HG02763 (cell line): ENCODE measurements around the gene MARCHF2.

Experiments
- ATAC-seq: cut with Tn5 transposase; IDR thresholded peaks from one replicate; pipeline ENCODE4 v1.9.1; 2021; ENCODE audit warnings: mild to moderate bottlenecking, moderate library complexity; ENCODE audit not compliant: unreplicated experiment

Gene MARCHF2

DNA sequence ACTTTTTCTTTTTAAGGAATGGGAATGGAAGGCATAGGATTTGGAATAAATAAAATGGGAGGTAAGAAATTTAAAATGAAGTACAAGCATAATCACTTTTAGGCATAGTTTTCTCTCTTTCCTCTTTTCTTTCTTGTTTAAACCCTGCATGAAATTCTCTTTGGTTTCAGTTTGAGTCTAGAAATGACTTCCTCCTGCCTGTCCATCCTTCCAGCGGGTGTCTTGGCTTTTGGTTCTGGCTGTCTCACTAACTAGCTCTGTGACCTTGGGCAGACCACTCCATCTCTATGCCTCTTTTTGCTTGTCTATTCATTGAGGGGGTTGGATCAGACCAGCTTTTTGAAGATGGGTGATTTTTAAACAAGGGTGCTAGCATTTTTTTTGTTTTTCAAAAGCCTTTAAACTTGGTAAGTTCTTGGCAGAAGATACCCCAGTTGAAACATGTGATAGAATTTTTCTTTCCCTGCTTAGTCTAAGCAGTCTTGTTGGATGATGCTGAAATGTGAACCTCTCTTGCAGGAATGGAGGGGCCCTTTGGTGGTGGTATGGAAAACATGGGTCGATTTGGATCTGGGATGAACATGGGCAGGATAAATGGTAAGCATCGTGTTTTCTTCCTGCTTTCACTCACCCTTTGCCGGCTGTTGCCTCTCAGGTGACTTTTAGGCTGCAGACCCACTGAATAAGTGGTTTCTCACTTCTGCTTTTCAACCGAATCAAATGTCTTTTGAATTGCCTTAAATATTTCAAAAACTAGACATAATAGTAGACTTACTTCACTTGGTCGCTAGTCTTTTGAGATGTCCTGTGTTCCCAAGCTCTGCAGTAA is 60.8 kb downstream of the MARCHF2 start:
- ATAC-seq: no peak

GRCh38 chr19:8475005-8475404 is 61.9 kb downstream of the MARCHF2 start:
- ATAC-seq: no peak

DNA sequence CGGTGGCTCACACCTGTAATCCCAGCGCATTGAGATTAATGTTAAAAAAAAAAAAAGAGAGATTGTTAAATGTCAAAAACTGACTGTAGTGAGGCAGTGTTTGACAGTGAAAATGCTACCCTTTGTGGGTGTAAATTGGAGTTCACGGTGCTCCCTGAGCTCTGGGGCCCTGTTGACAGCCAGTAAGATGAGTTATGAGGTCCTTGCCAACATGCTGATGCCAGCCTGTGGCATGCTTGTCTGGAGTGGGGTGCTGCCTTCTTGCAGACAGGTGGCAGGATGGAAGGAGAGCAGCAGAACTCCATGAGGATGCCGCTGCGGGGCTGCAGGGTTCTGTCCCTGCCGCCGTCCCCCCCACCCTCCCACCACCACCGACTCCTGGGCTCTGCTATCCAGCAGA is 63.4 kb downstream of the MARCHF2 start:
- ATAC-seq: no peak

DNA sequence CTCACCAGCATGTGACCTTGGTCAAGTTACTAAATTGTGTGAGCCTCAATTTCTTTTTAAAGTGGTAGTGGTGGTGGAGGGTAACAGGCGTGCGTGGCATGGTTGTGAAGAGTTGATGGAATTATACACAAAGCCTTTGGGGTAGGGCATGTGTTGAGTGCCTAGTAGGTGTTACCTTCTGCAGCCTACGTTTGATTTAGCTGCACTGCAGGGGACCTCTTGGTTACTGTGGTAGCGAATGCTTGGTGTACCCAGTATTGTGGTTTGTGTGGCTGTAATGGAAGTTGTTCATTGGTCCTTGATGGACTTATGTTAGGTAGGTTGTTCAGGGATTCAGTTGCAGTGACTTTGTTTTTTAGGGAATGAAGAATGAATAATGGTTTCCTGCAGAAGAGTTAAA is 64.8 kb downstream of the MARCHF2 start:
- no peak for ATAC-seq

- ATAC-seq: no peak
Observed at GRCh38 chr19:8478598-8478997, 65.5 kb downstream of the MARCHF2 start.

DNA sequence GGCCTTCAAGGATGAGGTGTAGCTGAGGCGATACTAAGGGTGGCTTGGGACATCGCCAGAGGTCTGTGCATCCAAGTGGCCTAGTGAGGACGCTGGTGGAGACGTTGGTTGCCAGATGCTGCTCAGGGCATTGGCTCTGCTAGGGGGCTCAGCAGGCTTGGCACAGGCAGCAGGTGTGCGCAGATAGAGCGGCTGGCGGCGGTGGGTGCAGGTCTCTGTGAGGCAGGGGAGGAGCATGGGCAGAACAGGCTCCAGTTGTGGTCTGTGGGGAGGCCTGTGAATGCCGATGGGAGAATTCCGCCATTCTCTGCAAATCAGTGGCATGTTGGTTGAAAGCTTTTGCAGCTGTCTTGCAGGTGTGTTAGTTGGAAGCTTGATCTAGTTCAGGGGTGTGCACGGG is 68.1 kb downstream of the MARCHF2 start:
- no peak for ATAC-seq

- no peak for ATAC-seq
Observed at GRCh38 chr19:8481616-8482015, 68.5 kb downstream of the MARCHF2 start.

- no peak for ATAC-seq
Observed at GRCh38 chr19:8482696-8483095, 69.6 kb downstream of the MARCHF2 start.

DNA sequence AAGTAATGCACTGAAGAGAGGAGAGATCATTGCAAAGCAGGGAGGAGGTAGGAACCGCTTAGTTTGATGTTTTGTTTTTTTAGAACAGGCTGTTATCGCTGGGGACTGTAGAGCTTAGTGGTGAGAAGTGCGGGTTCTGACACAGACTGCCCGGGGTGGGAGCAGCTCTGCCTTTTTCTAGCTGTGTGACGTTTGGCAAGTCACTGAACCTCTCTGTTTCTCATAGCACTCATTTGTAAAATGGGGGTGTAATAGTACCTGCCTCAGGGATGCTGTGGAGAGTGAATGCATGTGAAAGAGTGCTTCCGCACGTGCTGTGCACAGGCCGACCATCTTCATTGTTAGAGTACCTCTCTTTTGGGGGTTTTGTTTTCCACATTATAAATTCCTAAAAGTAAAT is 70.1 kb downstream of the MARCHF2 start:
- ATAC-seq: no peak

- no peak for ATAC-seq
Observed at GRCh38 chr19:8484331-8484894, 71.3 kb downstream of the MARCHF2 start.

DNA sequence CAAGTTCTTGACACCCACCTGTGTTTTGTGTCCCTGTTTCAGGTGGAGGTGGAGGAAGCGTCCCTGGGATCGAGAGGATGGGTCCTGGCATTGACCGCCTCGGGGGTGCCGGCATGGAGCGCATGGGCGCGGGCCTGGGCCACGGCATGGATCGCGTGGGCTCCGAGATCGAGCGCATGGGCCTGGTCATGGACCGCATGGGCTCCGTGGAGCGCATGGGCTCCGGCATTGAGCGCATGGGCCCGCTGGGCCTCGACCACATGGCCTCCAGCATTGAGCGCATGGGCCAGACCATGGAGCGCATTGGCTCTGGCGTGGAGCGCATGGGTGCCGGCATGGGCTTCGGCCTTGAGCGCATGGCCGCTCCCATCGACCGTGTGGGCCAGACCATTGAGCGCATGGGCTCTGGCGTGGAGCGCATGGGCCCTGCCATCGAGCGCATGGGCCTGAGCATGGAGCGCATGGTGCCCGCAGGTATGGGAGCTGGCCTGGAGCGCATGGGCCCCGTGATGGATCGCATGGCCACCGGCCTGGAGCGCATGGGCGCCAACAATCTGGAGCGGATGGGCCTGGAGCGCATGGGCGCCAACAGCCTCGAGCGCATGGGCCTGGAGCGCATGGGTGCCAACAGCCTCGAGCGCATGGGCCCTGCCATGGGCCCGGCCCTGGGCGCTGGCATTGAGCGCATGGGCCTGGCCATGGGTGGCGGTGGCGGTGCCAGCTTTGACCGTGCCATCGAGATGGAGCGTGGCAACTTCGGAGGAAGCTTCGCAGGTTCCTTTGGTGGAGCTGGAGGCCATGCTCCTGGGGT is 72.7 kb downstream of the MARCHF2 start:
- no peak for ATAC-seq

GRCh38 chr19:8486661-8487136 is 73.6 kb downstream of the MARCHF2 start:
- ATAC-seq: no peak

- ATAC-seq: no peak
Observed at GRCh38 chr19:8487137-8487851, 74.2 kb downstream of the MARCHF2 start.

- ATAC-seq: no peak
Observed at GRCh38 chr19:8488365-8488764, 75.3 kb downstream of the MARCHF2 start.
